ENCODE measurements around the gene PPP2R5B. TPM values are rescaled to one million over a fixed set of nuclear protein-coding genes. Genes with fewer than 3 reads are reported as not detected.
"Not testable (repeated sequence)": the region's sequence is repeated elsewhere in the genome, so short reads cannot be mapped to it uniquely, and the experiment has no call there.

PPP2R5B gene
- total RNA-seq, 6 donors from 2014 or later, result 21.0 to 48.1 (median 27.5) TPM

DNA sequence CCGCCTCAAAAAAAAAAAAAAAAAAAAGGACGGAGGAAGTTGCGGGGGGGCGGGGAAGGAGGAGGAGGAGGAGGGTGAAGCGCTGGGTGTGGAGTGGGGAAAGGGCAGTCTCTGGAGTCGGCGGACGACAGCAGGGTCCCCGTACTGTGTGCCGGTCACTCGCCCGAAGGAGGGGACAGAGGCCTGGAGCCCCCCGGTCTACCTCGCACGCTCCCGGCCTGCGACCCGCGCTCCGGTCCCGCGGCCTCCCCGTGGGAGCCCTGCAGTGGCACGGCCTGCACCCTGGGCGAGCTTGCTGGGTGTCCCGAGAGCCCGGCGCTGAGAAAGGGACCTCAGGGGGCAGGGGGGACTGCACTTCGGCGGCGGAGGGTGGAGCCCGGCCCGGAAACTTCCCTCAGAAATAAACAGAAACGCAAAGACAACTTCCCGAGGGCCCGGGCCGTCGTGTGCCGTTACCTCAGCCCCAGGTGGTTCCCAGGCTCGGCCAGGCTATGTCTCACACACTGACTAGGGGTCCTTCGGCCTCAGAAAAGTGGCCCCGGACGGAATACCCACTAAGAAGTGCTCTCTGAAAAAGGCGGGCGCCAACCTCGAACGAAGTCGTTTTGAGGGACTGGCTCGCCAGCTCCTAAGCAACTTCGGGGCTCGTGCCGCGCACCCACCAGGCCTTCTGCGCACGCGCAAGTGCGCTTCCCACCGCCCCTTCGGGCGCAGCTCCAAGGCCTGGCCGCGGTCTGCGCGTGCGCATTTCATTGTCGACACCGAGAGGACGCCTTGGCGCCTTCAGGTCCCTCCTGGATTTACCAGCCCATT, 47.1 kb downstream of the PPP2R5B start, which contains the start of gene MAJIN:
TSS of gene MAJIN (minus strand) at position 688 of the 813 bp plus-strand sequence. CDS start 12,703 bp downstream, outside the sequence.
- no peaks in the 10 kb centered on the region for H3K36me3 ChIP-seq
- H3K9me3 ChIP-seq, result no peaks in the 10 kb centered on the region
- ATAC-seq (ENCODE audit: low FRiP score in 2 of 2) (peak; percentile 55 to 92), DNase-seq (peak; percentile 68 to 97)
- H3K4me1 ChIP-seq, result peaks cover 8 to 13% (median 10%) of the 10 kb centered on the region in 4 donors
- peak within 1 kb of the TSS; percentile 27 to 73 (median 44) for H3K27ac ChIP-seq
- no peaks in the 10 kb centered on the region for H3K27me3 ChIP-seq
- peak within 1 kb of the TSS; percentile 18 to 46 (median 35) for H3K4me3 ChIP-seq
- 21 to 28% methylated on average over 45 to 67 of the region's 69 CpGs for WGBS, 2 donors
- TF ChIP-seq POLR2A (IDR thresholded peaks at IDR 0.05) (peak in 1 of 4 donors; percentile 29), EP300 (IDR thresholded peaks at IDR 0.05) (no peak), POLR2AphosphoS5 (IDR thresholded peaks at IDR 0.05) (peak in 1 of 2 donors; percentile 43)
- TF ChIP-seq, protein P1, sequence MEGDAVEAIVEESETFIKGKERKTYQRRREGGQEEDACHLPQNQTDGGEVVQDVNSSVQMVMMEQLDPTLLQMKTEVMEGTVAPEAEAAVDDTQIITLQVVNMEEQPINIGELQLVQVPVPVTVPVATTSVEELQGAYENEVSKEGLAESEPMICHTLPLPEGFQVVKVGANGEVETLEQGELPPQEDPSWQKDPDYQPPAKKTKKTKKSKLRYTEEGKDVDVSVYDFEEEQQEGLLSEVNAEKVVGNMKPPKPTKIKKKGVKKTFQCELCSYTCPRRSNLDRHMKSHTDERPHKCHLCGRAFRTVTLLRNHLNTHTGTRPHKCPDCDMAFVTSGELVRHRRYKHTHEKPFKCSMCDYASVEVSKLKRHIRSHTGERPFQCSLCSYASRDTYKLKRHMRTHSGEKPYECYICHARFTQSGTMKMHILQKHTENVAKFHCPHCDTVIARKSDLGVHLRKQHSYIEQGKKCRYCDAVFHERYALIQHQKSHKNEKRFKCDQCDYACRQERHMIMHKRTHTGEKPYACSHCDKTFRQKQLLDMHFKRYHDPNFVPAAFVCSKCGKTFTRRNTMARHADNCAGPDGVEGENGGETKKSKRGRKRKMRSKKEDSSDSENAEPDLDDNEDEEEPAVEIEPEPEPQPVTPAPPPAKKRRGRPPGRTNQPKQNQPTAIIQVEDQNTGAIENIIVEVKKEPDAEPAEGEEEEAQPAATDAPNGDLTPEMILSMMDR (IDR thresholded peaks at IDR 0.05), result peak in 1 of 6 experiments; percentile 5

GRCh38 chr11:64974124-64974523, 49.6 kb downstream of the PPP2R5B start:
- no peak for TF ChIP-seq POLR2AphosphoS5 (IDR thresholded peaks at IDR 0.05)
- no peak for TF ChIP-seq EP300 (IDR thresholded peaks at IDR 0.05)
- TF ChIP-seq, protein P1 (IDR thresholded peaks at IDR 0.05), result no peak
- no peak for TF ChIP-seq POLR2A (IDR thresholded peaks at IDR 0.05)
- no peak overlapping the region for H3K27ac ChIP-seq
- H3K27me3 ChIP-seq, result no peaks in the 10 kb centered on the region
- H3K4me1 ChIP-seq, result peaks cover 8 to 13% (median 10%) of the 10 kb centered on the region in 4 donors
- H3K4me3 ChIP-seq, result no peak overlapping the region
- WGBS, 2 donors, result 78 to 86% methylated on average over 5 of the region's 5 CpGs
- DNase-seq, result no peak
- H3K36me3 ChIP-seq, result no peaks in the 10 kb centered on the region
- ATAC-seq (ENCODE audit: low FRiP score in 2 of 2), result no peak
- H3K9me3 ChIP-seq, result no peaks in the 10 kb centered on the region

- WGBS, 2 donors, result 79% methylated on average over 2 of the region's 2 CpGs; no CpG with 5 or more reads in 1 of the 2 donors
- TF ChIP-seq POLR2A (IDR thresholded peaks at IDR 0.05), result no peak
- H3K4me3 ChIP-seq, result no peak overlapping the region
- ATAC-seq (ENCODE audit: low FRiP score in 2 of 2) (no peak), DNase-seq (no peak)
- H3K27me3 ChIP-seq, result no peaks in the 10 kb centered on the region
- H3K9me3 ChIP-seq, result no peaks in the 10 kb centered on the region
- H3K4me1 ChIP-seq, result peaks cover 4 to 9% (median 7%) of the 10 kb centered on the region in 4 donors
- no peak overlapping the region for H3K27ac ChIP-seq
- no peaks in the 10 kb centered on the region for H3K36me3 ChIP-seq
Measured at GRCh38 chr11:64976651-64977050, 52.2 kb downstream of the PPP2R5B start.

DNA sequence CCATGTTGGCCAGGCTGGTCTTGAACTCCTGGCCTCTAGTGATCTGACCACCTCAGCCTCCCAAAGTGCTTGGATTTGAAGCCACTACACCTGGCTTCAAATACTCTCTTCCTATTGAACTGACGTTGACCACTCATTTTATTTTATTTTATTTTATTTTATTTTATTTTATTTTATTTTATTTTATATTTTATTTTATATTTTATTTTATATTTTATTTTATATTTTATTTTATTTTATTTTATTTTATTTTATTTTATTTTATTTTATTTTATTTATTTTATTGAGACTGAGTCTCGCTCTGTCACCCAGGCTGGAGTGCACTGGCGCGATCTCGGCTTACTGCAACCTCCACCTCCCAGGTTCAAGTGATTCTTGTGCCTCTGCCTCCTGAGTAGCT, 58.9 kb downstream of the PPP2R5B start:
- not testable (repeated sequence) for H3K4me3 ChIP-seq; ATAC-seq (ENCODE audit: low FRiP score in 2 of 2); H3K27me3 ChIP-seq; DNase-seq; H3K4me1 ChIP-seq; H3K9me3 ChIP-seq; H3K27ac ChIP-seq; H3K36me3 ChIP-seq
- 83 to 98% methylated on average over 5 of the region's 5 CpGs for WGBS, 2 donors

Small RNA genes lying within 50 kb of the gene (small RNA-seq; reads per million reads assigned to genes)
- gene MIR6749, result 0 to 0.43 (median 0.12) reads per million in 4 donors
- gene MIR6750, result 0 to 0.06 (median 0) reads per million in 4 donors

Other genes starting within 250 kb of the PPP2R5B start
- 10 to 100 TPM in 1 of 6 donors, 1 to 10 TPM in 2, under 1 TPM in 1, not detected in 2; 0.59 to 21.6 (median 2.9) TPM for gene NRXN2, start 201.5 kb upstream of the PPP2R5B start, total RNA-seq
- gene RASGRP2, start 180.5 kb upstream of the PPP2R5B start, total RNA-seq, result 10 to 100 TPM; 20.5 to 80.7 (median 33.9) TPM
- 1 to 10 TPM; 1.0 to 3.7 (median 1.5) TPM for gene PYGM, start 164.7 kb upstream of the PPP2R5B start, total RNA-seq
- 100 to 1,000 TPM; 231 to 625 (median 265) TPM for gene SF1, start 146.1 kb upstream of the PPP2R5B start, total RNA-seq
- gene MAP4K2, start 121.5 kb upstream of the PPP2R5B start, total RNA-seq, result 10 to 100 TPM; 19.0 to 84.7 (median 29.2) TPM
- gene MEN1, start 114.1 kb upstream of the PPP2R5B start, total RNA-seq, result 10 to 100 TPM; 15.4 to 47.1 (median 24.4) TPM
- 10 to 100 TPM; 21.6 to 62.4 (median 26.0) TPM for gene CDC42BPG, start 80.0 kb upstream of the PPP2R5B start, total RNA-seq
- gene EHD1, start 46.1 kb upstream of the PPP2R5B start, total RNA-seq, result 100 to 1,000 TPM in 4 of 6 donors, 10 to 100 TPM in 2; 43.0 to 167 (median 103) TPM
- 10 to 100 TPM; 24.6 to 59.2 (median 33.3) TPM for gene ATG2A, start 7.5 kb upstream of the PPP2R5B start, total RNA-seq
- not detected for gene GPHA2, start 11.2 kb downstream of the PPP2R5B start, total RNA-seq
- gene MAJIN, start 47.4 kb downstream of the PPP2R5B start, total RNA-seq, result under 1 TPM in 1 of 6 donors, not detected in 5; 0.15 TPM
- gene BATF2, start 72.3 kb downstream of the PPP2R5B start, total RNA-seq, result 10 to 100 TPM in 1 of 6 donors, 1 to 10 TPM in 5; 1.7 to 36.7 (median 6.0) TPM
- 100 to 1,000 TPM in 1 of 6 donors, 10 to 100 TPM in 5; 41.9 to 113 (median 81.2) TPM for gene ARL2, start 89.5 kb downstream of the PPP2R5B start, total RNA-seq
- gene SNX15, start 102.8 kb downstream of the PPP2R5B start, total RNA-seq, result 10 to 100 TPM; 14.7 to 32.1 (median 21.2) TPM
- gene SAC3D1, start 116.5 kb downstream of the PPP2R5B start, total RNA-seq, result 10 to 100 TPM in 5 of 6 donors, 1 to 10 TPM in 1; 9.1 to 18.9 (median 14.5) TPM
- gene NAALADL1, start 133.9 kb downstream of the PPP2R5B start, total RNA-seq, result 10 to 100 TPM in 2 of 6 donors, 1 to 10 TPM in 4; 5.9 to 27.2 (median 9.1) TPM
- 1 to 10 TPM; 1.0 to 4.4 (median 1.8) TPM for gene CDCA5, start 159.4 kb downstream of the PPP2R5B start, total RNA-seq
- gene ZFPL1, start 159.5 kb downstream of the PPP2R5B start, total RNA-seq, result 10 to 100 TPM; 21.4 to 39.8 (median 34.6) TPM
- 100 to 1,000 TPM; 102 to 531 (median 175) TPM for gene VPS51, start 171.5 kb downstream of the PPP2R5B start, total RNA-seq
- 10 to 100 TPM; 36.8 to 82.7 (median 45.5) TPM for gene TM7SF2, start 187.2 kb downstream of the PPP2R5B start, total RNA-seq
- 10 to 100 TPM; 12.6 to 28.5 (median 15.2) TPM for gene ZNHIT2, start 193.0 kb downstream of the PPP2R5B start, total RNA-seq
- gene FAU, start 197.4 kb downstream of the PPP2R5B start, total RNA-seq, result 1,000 to 10,000 TPM in 1 of 6 donors, 100 to 1,000 TPM in 5; 405 to 1,014 (median 590) TPM
- 10 to 100 TPM; 15.7 to 78.6 (median 57.1) TPM for gene MRPL49, start 197.6 kb downstream of the PPP2R5B start, total RNA-seq
- gene SYVN1, start 209.8 kb downstream of the PPP2R5B start, total RNA-seq, result 10 to 100 TPM; 31.1 to 70.6 (median 50.0) TPM
- not detected for gene SPDYC, start 245.5 kb downstream of the PPP2R5B start, total RNA-seq